Keratinocyte (primary cell): ENCODE data around the gene SLC26A4. TPM values are rescaled to one million over a fixed set of nuclear protein-coding genes. Genes with fewer than 3 reads are reported as not detected.

Source experiments
- DNase-seq: peaks from one replicate; pipeline ENCODE4 v3.0.0-alpha.2; 2011; ENCODE audit warnings: low read depth, missing footprints, low spot score
- FAIRE-seq: peaks from 2 replicates; lab custom pipeline; 2011; peaks lifted over from hg19 to GRCh38; lab: Jason Lieb, UNC
- H2AFZ ChIP-seq: 2 replicates; pipeline ENCODE4 v1.6.0; 2012; ENCODE audit warnings: low read length, control low read depth, inconsistent platforms; ENCODE audit not compliant: control insufficient read depth
- H3K27ac ChIP-seq: 2 replicates; pipeline ENCODE4 v1.5.1; 2011; ENCODE audit warnings: low read length; ENCODE audit not compliant: control insufficient read depth, insufficient read depth
- H3K27me3 ChIP-seq: 3 replicates; pipeline ENCODE4 v1.6.0; 2011; ENCODE audit warnings: low read length; ENCODE audit not compliant: control insufficient read depth, insufficient read depth; ENCODE audit errors: extremely low read depth
- H3K36me3 ChIP-seq, 2 experiments: 2 replicates in 1 of 2; 3 replicates in 1 of 2; pipeline ENCODE4 v1.5.1; 2011; ENCODE audit warnings: low read length in 2 of 2, mild to moderate bottlenecking in 1 of 2; ENCODE audit not compliant: control insufficient read depth in 2 of 2, insufficient read depth in 2 of 2; ENCODE audit errors: extremely low read depth in 1 of 2
- H3K4me1 ChIP-seq: 3 replicates; pipeline ENCODE4 v1.5.1; 2011; ENCODE audit warnings: low read length; ENCODE audit not compliant: control insufficient read depth, insufficient read depth; ENCODE audit errors: extremely low read depth
- H3K4me2 ChIP-seq: 3 replicates; pipeline ENCODE4 v1.6.0; 2011; ENCODE audit warnings: low read depth, low read length; ENCODE audit not compliant: control insufficient read depth, insufficient read depth; ENCODE audit errors: extremely low read depth
- H3K4me3 ChIP-seq, 3 experiments: fragments of 200-600 bp in 1 of 3; sonication (generic) in 1 of 3; 2 replicates in 2 of 3; 3 replicates in 1 of 3; pipeline ENCODE4 v1.5.1; 2011 to 2016; ENCODE audit warnings: low read length in 3 of 3, mild to moderate bottlenecking in 3 of 3, control low read depth in 2 of 3, inconsistent platforms in 1 of 3, low read depth in 1 of 3, mixed read lengths in 1 of 3, mixed run types in 1 of 3, moderate library complexity in 1 of 3; ENCODE audit not compliant: control insufficient read depth in 2 of 3, insufficient read depth in 2 of 3; ENCODE audit errors: extremely low read depth in 1 of 3
- H3K79me2 ChIP-seq: 2 replicates; pipeline ENCODE4 v1.6.0; 2012; ENCODE audit warnings: low read length; ENCODE audit not compliant: control insufficient read depth, insufficient read depth
- H3K9ac ChIP-seq: 3 replicates; pipeline ENCODE4 v1.6.0; 2011; ENCODE audit warnings: low read length; ENCODE audit not compliant: control insufficient read depth, insufficient read depth; ENCODE audit errors: extremely low read depth
- H3K9me1 ChIP-seq: 3 replicates; pipeline ENCODE4 v1.6.0; 2011; ENCODE audit warnings: low read length; ENCODE audit not compliant: control insufficient read depth, insufficient read depth; ENCODE audit errors: extremely low read depth
- H3K9me3 ChIP-seq: 2 replicates; pipeline ENCODE4 v1.5.1; 2012; ENCODE audit warnings: low read depth, low read length; ENCODE audit not compliant: control insufficient read depth
- H4K20me1 ChIP-seq: 3 replicates; pipeline ENCODE4 v1.6.0; 2011; ENCODE audit warnings: low read length; ENCODE audit not compliant: control insufficient read depth, insufficient read depth; ENCODE audit errors: extremely low read depth
- CTCF ChIP-seq, 3 experiments: IDR thresholded peaks in 1 of 3; conservative IDR thresholded peaks in 1 of 3; optimal IDR thresholded peaks in 1 of 3; 2 replicates in 2 of 3; 3 replicates in 1 of 3; pipeline versions ENCODE3 to v1.5.1; 2011; ENCODE audit warnings: low read length in 3 of 3, mild to moderate bottlenecking in 3 of 3, moderate library complexity in 2 of 3, control low read depth in 1 of 3, inconsistent platforms in 1 of 3; ENCODE audit not compliant: insufficient read depth in 2 of 3; ENCODE audit errors: extremely low read depth in 1 of 3
- EZH2 ChIP-seq: IDR thresholded peaks from one replicate; pipeline ENCODE4 v1.6.1; 2012; ENCODE audit warnings: inconsistent platforms, mild to moderate bottlenecking, low read length, moderate library complexity
- dilution Hi-C: fragments of 300-500 bp; cut with MboI; formaldehyde crosslinking; loops from one replicate; pipeline ENCODE4 v1.7.0; 2020; ENCODE audit warnings: low sequenced_read_pairs; ENCODE audit not compliant: extremely low pct_ligation_motif_present
- polyA plus RNA-seq, 5 experiments: library from polyadenylated mRNA; depleted of rRNA in 3 of 5; stranded (reverse) in 3 of 5; stranded (forward) in 1 of 5; unstranded in 1 of 5; fragments of >200 nt; gene quantifications; 1 replicate in 1 of 5; 2 replicates in 3 of 5; 3 replicates in 1 of 5; pipeline versions ENCODE4 v1.2.1 to v1.2.3, GENCODE V29; 2011 to 2012; ENCODE audit warnings: missing spikeins in 2 of 5, low read depth in 1 of 5, low replicate concordance in 1 of 5

SLC26A4 gene
- polyA plus RNA-seq, 1 donor (not counting 4 experiments of a cell fraction or from before 2014, with no cell fraction given): 0.26 TPM

- Histone ChIP-seq H3K9me1 (no peaks in the 10 kb centered on the region), H3K9ac (peak overlapping the region; percentile 87), H3K36me3 (peaks cover 0 to 2% of the 10 kb centered on the region in 2 experiments), H4K20me1 (peaks cover 4% of the 10 kb centered on the region), H3K27me3 (no peaks in the 10 kb centered on the region), H3K4me2 (peak overlapping the region; percentile 90), H3K9me3 (no peaks in the 10 kb centered on the region), H3K27ac (peak overlapping the region; percentile 96), H3K4me3 (peak overlapping the region; percentile 77 to 92 (median 87)), H3K79me2 (peaks cover 50% of the 10 kb centered on the region), H3K4me1 (peaks cover 21% of the 10 kb centered on the region), H2AFZ (peak overlapping the region; percentile 99)
- no peak for TF ChIP-seq CTCF (optimal IDR thresholded peaks at IDR 0.05 in 1 of 3, IDR thresholded peaks at IDR 0.05 in 1 of 3, conservative IDR thresholded peaks at IDR 0.05 in 1 of 3; ENCODE audit: extremely low read depth in 1 of 3, insufficient read depth in 2 of 3, low read length in 3 of 3)
- TF ChIP-seq EZH2: no peak
- dilution Hi-C loops: no loop called here
- FAIRE-seq (no peak), DNase-seq (no peak)
Measured at GRCh38 chr7:107744345-107744750, 83.7 kb downstream of the SLC26A4 start.

GRCh38 chr7:107746006-107746405 lies 85.4 kb downstream of the SLC26A4 start:
- TF ChIP-seq CTCF (optimal IDR thresholded peaks at IDR 0.05 in 1 of 3, IDR thresholded peaks at IDR 0.05 in 1 of 3, conservative IDR thresholded peaks at IDR 0.05 in 1 of 3; ENCODE audit: extremely low read depth in 1 of 3, insufficient read depth in 2 of 3, low read length in 3 of 3): no peak
- no peak for TF ChIP-seq EZH2
- H2AFZ ChIP-seq: no peak overlapping the region
- no peaks in the 10 kb centered on the region for H3K9me1 ChIP-seq
- peaks cover 4% of the 10 kb centered on the region for H4K20me1 ChIP-seq
- dilution Hi-C loops: no loop called here
- H3K27ac ChIP-seq: no peak overlapping the region
- H3K4me3 ChIP-seq: no peak overlapping the region
- H3K4me1 ChIP-seq: peaks cover 21% of the 10 kb centered on the region
- H3K4me2 ChIP-seq: peak overlapping the region; percentile 90
- no peaks in the 10 kb centered on the region for H3K9me3 ChIP-seq
- H3K27me3 ChIP-seq: no peaks in the 10 kb centered on the region
- FAIRE-seq (no peak), DNase-seq (no peak)
- H3K9ac ChIP-seq: no peak overlapping the region
- H3K36me3 ChIP-seq: peaks cover 2 to 5% of the 10 kb centered on the region in 2 experiments
- H3K79me2 ChIP-seq: peaks cover 56% of the 10 kb centered on the region
